B cell (primary cell): ENCODE measurements around the gene AGAP1. TPM values are rescaled to one million over a fixed set of nuclear protein-coding genes. Genes with fewer than 3 reads are reported as not detected.

Experiments
- ATAC-seq: fragments of 200-7000 bp; cut with Tn5 transposase; one replicate; pipeline ENCODE4 v1.10.0; 2021; ENCODE audit warnings: low read depth, mild to moderate bottlenecking, moderate number of reproducible peaks, moderate library complexity
- CTCF ChIA-PET: fragments of 350-600 bp; sonication (Branson Sonifier 250); formaldehyde crosslinking; loops from one replicate; lab custom pipeline; 2021; ENCODE audit warnings: antibody characterized with exemption, inconsistent platforms; lab: Charles Lee
- POLR2A ChIA-PET: fragments of 350-600 bp; sonication (Branson Sonifier 250); formaldehyde crosslinking; loops from one replicate; lab custom pipeline; 2021; ENCODE audit warnings: antibody characterized with exemption; lab: Charles Lee
- DNase-seq: peaks from one replicate; pipeline ENCODE4 v3.0.0; 2013
- H2AFZ ChIP-seq: 2 replicates; pipeline ENCODE4 v1.6.1; 2012; ENCODE audit warnings: mild to moderate bottlenecking, low read depth, low read length; ENCODE audit not compliant: insufficient read depth, poor library complexity, severe bottlenecking
- H3K27ac ChIP-seq, 2 donors: 1 replicate in 1 of 2; 2 replicates in 1 of 2; pipeline ENCODE4 v1.5.1; 2012 to 2013; ENCODE audit warnings: low read length in 2 of 2, mild to moderate bottlenecking in 2 of 2, moderate library complexity in 1 of 2
- H3K27me3 ChIP-seq, 4 experiments: fragments of 200-600 bp in 1 of 4; sonication (generic) in 1 of 4; replicated peaks in 1 of 4; 1 replicate in 2 of 4; 2 replicates in 2 of 4; pipeline versions ENCODE4 v1.6.1 to v1.7.0; 2013 to 2016; ENCODE audit warnings: low read length in 3 of 4, mild to moderate bottlenecking in 2 of 4, mixed read lengths in 1 of 4, moderate library complexity in 1 of 4; ENCODE audit not compliant: insufficient read depth in 4 of 4, control insufficient read depth in 3 of 4; ENCODE audit errors: control extremely low read depth in 1 of 4
- H3K36me3 ChIP-seq, 2 experiments: replicated peaks in 1 of 2; 1 replicate in 1 of 2; 2 replicates in 1 of 2; pipeline versions ENCODE4 v1.6.1 to v1.7.1; 2013; ENCODE audit warnings: low read length in 1 of 2; ENCODE audit not compliant: insufficient read depth in 2 of 2, control insufficient read depth in 1 of 2; ENCODE audit errors: control extremely low read depth in 1 of 2, extremely low read depth in 1 of 2
- H3K4me1 ChIP-seq, 2 donors: fragments of 200-600 bp in 1 of 2; sonication (generic) in 1 of 2; 1 replicate in 1 of 2; 2 replicates in 1 of 2; pipeline versions ENCODE4 v1.5.1 to v1.6.1; 2013 to 2017; ENCODE audit warnings: low read length in 2 of 2; ENCODE audit not compliant: control insufficient read depth in 2 of 2, insufficient read depth in 2 of 2
- H3K4me2 ChIP-seq: replicated peaks from 2 replicates; pipeline ENCODE3; 2012; ENCODE audit warnings: mild to moderate bottlenecking, low read depth, low read length; ENCODE audit not compliant: poor library complexity, severe bottlenecking
- H3K4me3 ChIP-seq, 5 experiments: fragments of 200-600 bp in 1 of 5; sonication (generic) in 1 of 5; 1 replicate in 3 of 5; 2 replicates in 2 of 5; pipeline versions ENCODE4 v1.5.1 to v1.7.0; 2011 to 2016; ENCODE audit warnings: low read length in 4 of 5, mild to moderate bottlenecking in 4 of 5, low read depth in 2 of 5, control low read depth in 1 of 5, moderate library complexity in 1 of 5; ENCODE audit not compliant: insufficient read depth in 1 of 5; ENCODE audit errors: control extremely low read depth in 1 of 5, extremely low read depth in 1 of 5
- H3K79me2 ChIP-seq: fragments of 200-600 bp; sonication (generic); one replicate; pipeline ENCODE4 v1.6.0; 2016; ENCODE audit warnings: low read length; ENCODE audit not compliant: control insufficient read depth, insufficient read depth
- H3K9ac ChIP-seq: fragments of 200-600 bp; sonication (generic); 2 replicates; pipeline ENCODE4 v1.6.1; 2017; ENCODE audit warnings: mild to moderate bottlenecking, low read length, moderate library complexity
- H3K9me3 ChIP-seq, 3 donors: one replicate each; pipeline versions ENCODE4 v1.6.1 to v1.7.1; 2013; ENCODE audit warnings: low read length in 2 of 3; ENCODE audit not compliant: control insufficient read depth in 2 of 3, insufficient read depth in 1 of 3; ENCODE audit errors: control extremely low read depth in 1 of 3
- H4K20me1 ChIP-seq: 2 replicates; pipeline ENCODE4 v1.6.0; 2012; ENCODE audit warnings: mild to moderate bottlenecking, low read length; ENCODE audit not compliant: insufficient read depth, control insufficient read depth, poor library complexity, severe bottlenecking
- H3K27ac Mint-ChIP-seq: one replicate; pipeline ENCODE4 v1.8.0; 2021; ENCODE audit warnings: mixed read lengths
- H3K27me3 Mint-ChIP-seq: one replicate; pipeline ENCODE4 v1.8.0; 2021; ENCODE audit warnings: mixed read lengths
- H3K4me1 Mint-ChIP-seq: one replicate; pipeline ENCODE4 v1.8.0; 2021; ENCODE audit warnings: mixed read lengths
- H3K4me3 Mint-ChIP-seq: one replicate; pipeline ENCODE4 v1.8.0; 2021; ENCODE audit warnings: mixed read lengths
- H3K9me3 Mint-ChIP-seq: one replicate; pipeline ENCODE4 v1.8.0; 2022; ENCODE audit warnings: mixed read lengths; ENCODE audit not compliant: insufficient read depth
- CTCF ChIP-seq: fragments of 200-600 bp; IDR thresholded peaks from one replicate; pipeline ENCODE4 v1.8.0; 2022; ENCODE audit warnings: antibody characterized with exemption, mild to moderate bottlenecking
- EZH2 ChIP-seq: IDR thresholded peaks from 2 replicates; pipeline ENCODE4 v1.6.1; 2012; ENCODE audit warnings: borderline replicate concordance, low read depth, mild to moderate bottlenecking, moderate library complexity, low read length; ENCODE audit not compliant: insufficient read depth, poor library complexity, severe bottlenecking
- WGBS: methylation state at CpG from one replicate; pipeline ENCODE4 v1.1.5; 2013; ENCODE audit warnings: missing lambda C conversion rate; ENCODE audit not compliant: insufficient coverage; 5-methylcytosine and 5-hydroxymethylcytosine counted together
- intact Hi-C: fragments of 100-400 bp; cut with micrococcal nuclease; formaldehyde crosslinking; loops from one replicate; pipeline ENCODE4 v1.10.0; 2022
- polyA plus RNA-seq: library from polyadenylated mRNA; depleted of rRNA; stranded (reverse); fragments of >200 nt; gene quantifications from 2 replicates; pipeline ENCODE4 v1.2.3, GENCODE V29; 2012
- total RNA-seq, 2 donors: library from RNA; stranded (reverse); fragments of 120-200 nt in 1 of 2; gene quantifications; 1 replicate in 1 of 2; 2 replicates in 1 of 2; pipeline versions ENCODE4 v1.2.3 to v1.2.4, GENCODE V29; 2013 to 2022

Gene AGAP1
- total and polyA plus RNA-seq, 2 donors (not counting 1 experiment from before 2014, with no cell fraction given), result 0.01 TPM; not detected in 1

- Histone ChIP-seq H3K27me3 (no peaks in the 10 kb centered on the region), H3K27ac (no peak overlapping the region), H4K20me1 (no peaks in the 10 kb centered on the region), H3K4me1 (no peaks in the 10 kb centered on the region), H3K9me3 (no peaks in the 10 kb centered on the region), H3K36me3 (no peaks in the 10 kb centered on the region), H2AFZ (no peak overlapping the region), H3K4me2 (no peak overlapping the region), H3K79me2 (no peaks in the 10 kb centered on the region), H3K4me3 (no peak overlapping the region), H3K9ac (no peak overlapping the region)
- no peak for TF ChIP-seq CTCF
- no peak for TF ChIP-seq EZH2
- DNase-seq (no peak), ATAC-seq (no peak)
- intact Hi-C loops, result no loop called here
- ChIA-PET POLR2A (no interaction called here), CTCF (interaction anchor here (1.1 to 2.7 kb wide), 3 partner anchors 9 to 33 kb away, joined by 3 to 10 read pairs (median 6); no protein-coding TSS in a partner anchor)
- H3K4me1 Mint-ChIP-seq, result no peaks in the 10 kb centered on the region
- no peaks in the 10 kb centered on the region for H3K9me3 Mint-ChIP-seq
- no peaks in the 10 kb centered on the region for H3K27me3 Mint-ChIP-seq
- WGBS, result 95% methylated on average over 6 of the region's 10 CpGs
- H3K4me3 Mint-ChIP-seq, result no peak overlapping the region
- no peak overlapping the region for H3K27ac Mint-ChIP-seq
Measured at GRCh38 chr2:235756491-235756890, 262.6 kb downstream of the AGAP1 start.

- DNase-seq (no peak), ATAC-seq (no peak)
- no peaks in the 10 kb centered on the region for H3K4me1 ChIP-seq
- H4K20me1 ChIP-seq, result no peaks in the 10 kb centered on the region
- H2AFZ ChIP-seq, result no peak overlapping the region
- WGBS, result 84% methylated on average over 6 of the region's 6 CpGs
- H3K9me3 ChIP-seq, result no peaks in the 10 kb centered on the region
- H3K9me3 Mint-ChIP-seq, result no peaks in the 10 kb centered on the region
- intact Hi-C loops, result no loop called here
- no peak overlapping the region for H3K27ac Mint-ChIP-seq
- CTCF ChIA-PET, result interaction anchor here (2.1 to 2.7 kb wide), 2 partner anchors 9 to 11 kb away, joined by 6 to 10 read pairs; no protein-coding TSS in a partner anchor
- no peaks in the 10 kb centered on the region for H3K79me2 ChIP-seq
- H3K27ac ChIP-seq, result no peak overlapping the region
- TF ChIP-seq CTCF, result no peak
- H3K9ac ChIP-seq, result no peak overlapping the region
- no peaks in the 10 kb centered on the region for H3K36me3 ChIP-seq
- peaks cover 2% of the 10 kb centered on the region for H3K27me3 Mint-ChIP-seq
- POLR2A ChIA-PET, result no interaction called here
- H3K4me3 ChIP-seq, result no peak overlapping the region
- H3K4me2 ChIP-seq, result no peak overlapping the region
- H3K27me3 ChIP-seq, result no peaks in the 10 kb centered on the region
- no peaks in the 10 kb centered on the region for H3K4me1 Mint-ChIP-seq
- no peak overlapping the region for H3K4me3 Mint-ChIP-seq
Measured at GRCh38 chr2:235757212-235757611, 263.4 kb downstream of the AGAP1 start.
